ENCODE measurements around the gene THAP7. TPM values are rescaled to one million over a fixed set of nuclear protein-coding genes. Genes with fewer than 3 reads are reported as not detected.

The THAP7 gene
- total and polyA plus RNA-seq, 9 of the 15 experiments (the other 6 are each of a cell fraction or from before 2014, with no cell fraction given) = 7.9 to 263 (median 84.1) TPM

GRCh38 chr22:20981787-20982562 is 19.9 kb downstream of the THAP7 start, which contains the start of gene LZTR1 (continued):
- no peak for TF ChIP-seq CBX8 (IDR thresholded peaks at IDR 0.05; ENCODE audit: borderline replicate concordance, extremely low read depth, low read depth, low read length, poor library complexity, severe bottlenecking)
- 0 out of 2 replicates have a peak, but pooled peaks have one; percentile 45 for TF ChIP-seq ZNF586 (CRISPR knock-in tag; conservative IDR thresholded peaks at IDR 0.05)
- TF ChIP-seq GABPA (tag; conservative IDR thresholded peaks at IDR 0.05; ENCODE audit: low read depth) = no peak
- no peak for TF ChIP-seq PRDM10 (IDR thresholded peaks at IDR 0.05; ENCODE audit: partially characterized antibody)
- no peak for TF ChIP-seq EGR1 (conservative IDR thresholded peaks at IDR 0.05)
- no peak for TF ChIP-seq BRD4 (IDR thresholded peaks at IDR 0.05)
- no peak for TF ChIP-seq SUPT5H (IDR thresholded peaks at IDR 0.05)
- TF ChIP-seq ZEB2 (IDR thresholded peaks at IDR 0.05) = no peak
- TF ChIP-seq ZNF184 (CRISPR knock-in tag; IDR thresholded peaks at IDR 0.05) = no peak
- TF ChIP-seq TBP (optimal IDR thresholded peaks at IDR 0.05; ENCODE audit: low read depth, low read length) = no peak
- TF ChIP-seq HOXB6 (CRISPR knock-in tag; IDR thresholded peaks at IDR 0.05; ENCODE audit: borderline replicate concordance) = peak; percentile 88; the same call in 1 of the 2 replicates
- no peak for TF ChIP-seq HNRNPUL1 (IDR thresholded peaks at IDR 0.05; ENCODE audit: low read length)
- TF ChIP-seq RBBP5 (IDR thresholded peaks at IDR 0.05; ENCODE audit: borderline replicate concordance, insufficient read depth, low read length, poor library complexity, severe bottlenecking) = peak; percentile 100
- no peak for TF ChIP-seq ZNF12 (CRISPR knock-in tag; IDR thresholded peaks at IDR 0.05)
- no peak for TF ChIP-seq ZNF584 (CRISPR knock-in tag; IDR thresholded peaks at IDR 0.05; ENCODE audit: low read depth)
- TF ChIP-seq TAF1 (IDR thresholded peaks at IDR 0.05; ENCODE audit: control insufficient read depth, extremely low read depth, insufficient read depth, low read length, severe bottlenecking) = no peak
- TF ChIP-seq NR0B1 (IDR thresholded peaks at IDR 0.05; ENCODE audit: partially characterized antibody) = no peak
- peak; percentile 98 for TF ChIP-seq KDM2B (CRISPR knock-in tag; IDR thresholded peaks at IDR 0.05)
- TF ChIP-seq FOXJ3 (CRISPR knock-in tag; IDR thresholded peaks at IDR 0.05) = no peak
- no peak for TF ChIP-seq MBD1 (CRISPR knock-in tag; IDR thresholded peaks at IDR 0.05)
